SK-N-MC (cell line): ENCODE data around the gene MARCHF10.

Experiments
- EZH2 ChIP-seq: fragments of 200-600 bp; sonication (generic); IDR thresholded peaks from one replicate; pipeline ENCODE4 v1.6.1; 2017; ENCODE audit warnings: antibody characterized with exemption
- FOXP2 ChIP-seq: optimal IDR thresholded peaks from 2 replicates; pipeline ENCODE3; 2011; ENCODE audit warnings: mild to moderate bottlenecking, moderate library complexity; ENCODE audit not compliant: insufficient read depth; ENCODE audit errors: extremely low read length, control extremely low read depth
- POLR2AphosphoS5 ChIP-seq: IDR thresholded peaks from 2 replicates; pipeline ENCODE4 v1.6.1; 2012; ENCODE audit warnings: mild to moderate bottlenecking, low read depth, low read length, borderline replicate concordance

DNA sequence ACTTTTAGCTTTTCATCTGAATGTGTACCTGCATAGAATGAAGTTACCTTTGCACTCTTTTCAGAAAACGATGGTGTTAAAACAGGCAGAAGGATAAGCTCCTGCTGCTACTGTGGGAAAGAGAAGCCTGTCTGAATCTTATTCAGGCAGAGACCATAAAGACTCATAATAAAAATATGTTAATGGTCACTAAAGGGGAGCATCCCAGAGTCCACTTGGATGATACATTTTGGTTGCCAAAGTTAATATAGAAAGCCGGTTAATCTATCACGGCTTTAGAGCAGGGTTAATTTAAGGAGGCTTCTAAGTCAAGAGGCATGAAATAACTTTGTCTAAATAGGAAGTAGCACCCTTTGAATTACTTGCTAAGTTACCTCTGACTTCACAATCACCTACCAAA lies 2.9 kb downstream of the MARCHF10 start:
- TF ChIP-seq FOXP2 = no peak
- no peak for TF ChIP-seq EZH2
- TF ChIP-seq POLR2AphosphoS5 = no peak
